Testis (tissue), 3 donors: ENCODE measurements around the gene PAQR8. TPM values are rescaled to one million over a fixed set of nuclear protein-coding genes. Genes with fewer than 3 reads are reported as not detected.

ENCODE experiments used
- DNase-seq: peaks from one replicate; pipeline ENCODE4 v3.0.0-alpha.2; 2019
- H3K27ac ChIP-seq, 2 donors: fragments of 200-600 bp; sonication (generic); one replicate each; pipeline ENCODE4 v1.5.1; 2019
- H3K27me3 ChIP-seq: fragments of 200-600 bp; sonication (generic); one replicate; pipeline ENCODE4 v1.5.1; 2019
- H3K36me3 ChIP-seq: fragments of 200-600 bp; sonication (generic); one replicate; pipeline ENCODE4 v1.5.1; 2017; ENCODE audit warnings: low read depth; ENCODE audit errors: missing control alignments
- H3K4me1 ChIP-seq: fragments of 200-600 bp; sonication (generic); one replicate; pipeline ENCODE4 v1.5.1; 2019
- H3K4me3 ChIP-seq, 2 donors: fragments of 200-600 bp; sonication (generic); one replicate each; pipeline ENCODE4 v1.5.1; 2017 to 2019
- H3K9me3 ChIP-seq: fragments of 200-600 bp; sonication (generic); one replicate; pipeline ENCODE4 v1.5.1; 2017
- CTCF ChIP-seq, 3 experiments: fragments of 450-650 bp in 2 of 3; fragments of 200-600 bp in 1 of 3; sonication (generic) in 1 of 3; IDR thresholded peaks; one replicate each; pipeline ENCODE4 v1.5.1; 2016 to 2019; ENCODE audit warnings: antibody characterized with exemption in 3 of 3, mild to moderate bottlenecking in 2 of 3, moderate library complexity in 1 of 3
- POLR2A ChIP-seq: fragments of 450-650 bp; IDR thresholded peaks from one replicate; pipeline ENCODE4 v1.6.1; 2017; ENCODE audit warnings: antibody characterized with exemption, mild to moderate bottlenecking, moderate library complexity
- WGBS, 2 donors: methylation state at CpG; one replicate each; pipeline ENCODE4 v1.1.5; 2018; 5-methylcytosine and 5-hydroxymethylcytosine counted together
- intact Hi-C: fragments of 100-400 bp; cut with DNase I; formaldehyde crosslinking; loops from one replicate; pipeline ENCODE4 v1.15.1; 2023; ENCODE audit warnings: low total_unique reads
- polyA plus RNA-seq: library from polyadenylated mRNA; stranded (reverse); fragments of 350-450 nt; fragmentation: Illumina TruSeq; extraction: RNeasy Lipid Tissue Mini Kit (QIAGEN cat#74804); gene quantifications from one replicate; pipeline ENCODE4 v1.2.3, GENCODE V29; 2014; ENCODE audit warnings: low read depth, low replicate concordance; ENCODE audit not compliant: insufficient read depth
- total RNA-seq, 2 donors: library from RNA; depleted of rRNA; stranded (reverse); fragments of >200 nt; gene quantifications; one replicate each; pipeline ENCODE4 v1.2.3, GENCODE V29; 2016

The PAQR8 gene
- total and polyA plus RNA-seq, 3 donors from 2014 or later: 8.3 to 11.0 (median 9.0) TPM

GRCh38 chr6:52360601-52361413, 1.1 kb upstream of the PAQR8 start:
- Histone ChIP-seq H3K36me3 (no peaks in the 10 kb centered on the region), H3K9me3 (no peaks in the 10 kb centered on the region), H3K27ac (peak overlapping the region; percentile 69 to 82), H3K27me3 (no peaks in the 10 kb centered on the region), H3K4me3 (no peak overlapping the region), H3K4me1 (peaks cover 14% of the 10 kb centered on the region)
- 73 to 75% methylated on average over 11 of the region's 11 CpGs for WGBS, 2 donors
- intact Hi-C loops: no loop called here
- DNase-seq: no peak
- no peak for TF ChIP-seq POLR2A
- TF ChIP-seq CTCF (IDR thresholded peaks at IDR 0.05): no peak

GRCh38 chr6:52361414-52361944, 472 bp upstream of the PAQR8 start:
- no peaks in the 10 kb centered on the region for H3K27me3 ChIP-seq
- intact Hi-C loops: no loop called here
- no peaks in the 10 kb centered on the region for H3K36me3 ChIP-seq
- peak; percentile 41 for DNase-seq
- H3K27ac ChIP-seq: peak overlapping the region; percentile 69 to 82
- H3K4me3 ChIP-seq: peak overlapping the region; percentile 82 to 94
- TF ChIP-seq CTCF (IDR thresholded peaks at IDR 0.05) (no peak), POLR2A (no peak)
- H3K4me1 ChIP-seq: peaks cover 17% of the 10 kb centered on the region
- 12 to 17% methylated on average over 18 of the region's 18 CpGs for WGBS, 2 donors
- H3K9me3 ChIP-seq: no peaks in the 10 kb centered on the region

GRCh38 chr6:52362443-52363227, 684 bp downstream of the PAQR8 start:
- WGBS, 2 donors: 0% methylated on average over 37 to 57 of the region's 57 CpGs
- Histone ChIP-seq H3K4me3 (peak overlapping the region; percentile 82 to 94), H3K9me3 (no peaks in the 10 kb centered on the region), H3K27ac (peak overlapping the region; percentile 82 to 86), H3K4me1 (peaks cover 18% of the 10 kb centered on the region), H3K36me3 (no peaks in the 10 kb centered on the region), H3K27me3 (no peaks in the 10 kb centered on the region)
- TF ChIP-seq POLR2A (no peak), CTCF (IDR thresholded peaks at IDR 0.05) (no peak)
- peak; percentile 47 for DNase-seq
- intact Hi-C loops: no loop called here

- WGBS, 2 donors: 22 to 28% methylated on average over 8 of the region's 8 CpGs
- intact Hi-C loops: no loop called here
- Histone ChIP-seq H3K27me3 (no peaks in the 10 kb centered on the region), H3K4me1 (peaks cover 23% of the 10 kb centered on the region), H3K36me3 (no peaks in the 10 kb centered on the region), H3K27ac (peak overlapping the region; percentile 82 to 86), H3K4me3 (peak overlapping the region; percentile 82 to 94), H3K9me3 (no peaks in the 10 kb centered on the region)
- TF ChIP-seq CTCF (IDR thresholded peaks at IDR 0.05): no peak
- no peak for TF ChIP-seq POLR2A
- DNase-seq: peak; percentile 52
Observed at GRCh38 chr6:52363228-52363867, 1.4 kb downstream of the PAQR8 start.
